Right lobe of liver (tissue), 6 donors: ENCODE data around the gene NUDC. TPM values are rescaled to one million over a fixed set of nuclear protein-coding genes. Genes with fewer than 3 reads are reported as not detected.

Source experiments
- ATAC-seq, 4 donors: fragments of 200-7000 bp; cut with Tn5 transposase; one replicate each; pipeline ENCODE4 v1.9.1; 2020; ENCODE audit warnings: mild to moderate bottlenecking in 4 of 4, moderate library complexity in 4 of 4
- DNase-seq, 3 donors: peaks; one replicate each; pipeline ENCODE4 v3.0.0-alpha.2; 2020
- H3K27ac ChIP-seq, 3 donors: fragments of 200-600 bp; one replicate each; pipeline ENCODE4 v1.8.0; 2022
- H3K27me3 ChIP-seq, 2 donors: fragments of 200-600 bp; one replicate each; pipeline ENCODE4 v1.8.0; 2022
- H3K36me3 ChIP-seq, 4 donors: fragments of 200-600 bp; sonication (generic) in 1 of 4; one replicate each; pipeline versions ENCODE4 v1.5.1 to v1.8.0; 2017 to 2022; ENCODE audit warnings: control low read depth in 1 of 4
- H3K4me1 ChIP-seq, 4 donors: fragments of 200-600 bp; sonication (generic) in 1 of 4; one replicate each; pipeline versions ENCODE4 v1.5.1 to v1.8.0; 2017 to 2022; ENCODE audit warnings: control low read depth in 1 of 4
- H3K4me3 ChIP-seq, 3 donors: fragments of 200-600 bp; one replicate each; pipeline ENCODE4 v1.8.0; 2022
- H3K9me3 ChIP-seq, 4 donors: fragments of 200-600 bp; sonication (generic) in 1 of 4; one replicate each; pipeline versions ENCODE4 v1.5.1 to v1.8.0; 2017 to 2022; ENCODE audit warnings: control low read depth in 1 of 4
- POLR2A ChIP-seq: fragments of 450-650 bp; IDR thresholded peaks from one replicate; pipeline ENCODE4 v1.6.1; 2017; ENCODE audit warnings: antibody characterized with exemption, mild to moderate bottlenecking
- WGBS: methylation state at CpG from one replicate; pipeline ENCODE4 v1.1.6; 2018; ENCODE audit warnings: low coverage, low lambda C conversion rate; ENCODE audit not compliant: insufficient coverage; ENCODE audit errors: missing lambda C conversion rate; 5-methylcytosine and 5-hydroxymethylcytosine counted together
- intact Hi-C, 2 donors: fragments of 100-400 bp; cut with DNase I; formaldehyde crosslinking; loops; one replicate each; pipeline versions ENCODE4 v1.11.2 to v1.14.1; 2022
- total RNA-seq, 6 experiments: library from RNA; depleted of rRNA in 2 of 6; stranded (reverse); fragments of >200 nt in 2 of 6; fragmentation: NEBNext Ultra II Directional in 3 of 6; extraction: Animal tissue kit (Norgen Biotek cat#: 25700) in 3 of 6; gene quantifications; one replicate each; pipeline versions ENCODE4 v1.1.0 to v1.2.4, GENCODE V29; 2016 to 2023
- TF ChIP-seq, protein P1 (sequence below), 4 donors: fragments of 200-600 bp in 3 of 4; fragments of 450-650 bp in 1 of 4; IDR thresholded peaks; one replicate each; pipeline versions ENCODE4 v1.5.1 to v1.8.0; 2016 to 2022; ENCODE audit warnings: antibody characterized with exemption in 4 of 4, mild to moderate bottlenecking in 2 of 4
- donor health status: DM: no; HTN: yes; CAD: no.
- donor health status: DM: no; HTN: no; CAD: no.
- donor health status: DM: no; HTN: no; CAD: no.
- donor health status: DM: no; HTN: yes; CAD: no.
- donor health status: DM: no; HTN: yes; CAD: no.

NUDC gene
- total RNA-seq, 6 experiments from 2014 or later: 40.9 to 60.8 (median 48.4) TPM

GRCh38 chr1:26911399-26912146, 10.0 kb upstream of the NUDC start:
- peak; percentile 21 for TF ChIP-seq POLR2A
- TF ChIP-seq, protein P1, sequence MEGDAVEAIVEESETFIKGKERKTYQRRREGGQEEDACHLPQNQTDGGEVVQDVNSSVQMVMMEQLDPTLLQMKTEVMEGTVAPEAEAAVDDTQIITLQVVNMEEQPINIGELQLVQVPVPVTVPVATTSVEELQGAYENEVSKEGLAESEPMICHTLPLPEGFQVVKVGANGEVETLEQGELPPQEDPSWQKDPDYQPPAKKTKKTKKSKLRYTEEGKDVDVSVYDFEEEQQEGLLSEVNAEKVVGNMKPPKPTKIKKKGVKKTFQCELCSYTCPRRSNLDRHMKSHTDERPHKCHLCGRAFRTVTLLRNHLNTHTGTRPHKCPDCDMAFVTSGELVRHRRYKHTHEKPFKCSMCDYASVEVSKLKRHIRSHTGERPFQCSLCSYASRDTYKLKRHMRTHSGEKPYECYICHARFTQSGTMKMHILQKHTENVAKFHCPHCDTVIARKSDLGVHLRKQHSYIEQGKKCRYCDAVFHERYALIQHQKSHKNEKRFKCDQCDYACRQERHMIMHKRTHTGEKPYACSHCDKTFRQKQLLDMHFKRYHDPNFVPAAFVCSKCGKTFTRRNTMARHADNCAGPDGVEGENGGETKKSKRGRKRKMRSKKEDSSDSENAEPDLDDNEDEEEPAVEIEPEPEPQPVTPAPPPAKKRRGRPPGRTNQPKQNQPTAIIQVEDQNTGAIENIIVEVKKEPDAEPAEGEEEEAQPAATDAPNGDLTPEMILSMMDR (IDR thresholded peaks at IDR 0.05): no peak
- intact Hi-C loops: no loop called here
- no peaks in the 10 kb centered on the region for H3K27me3 ChIP-seq
- no peaks in the 10 kb centered on the region for H3K9me3 ChIP-seq
- peak overlapping the region; percentile 74 to 87 (median 80) for H3K4me3 ChIP-seq
- 26% methylated on average over 3 of the region's 8 CpGs for WGBS
- peak in 1 of 3 donors; percentile 43 for DNase-seq
- no peak for ATAC-seq
- H3K27ac ChIP-seq: peak overlapping the region; percentile 19 to 82 (median 22)
- peaks cover 0 to 42% (median 13%) of the 10 kb centered on the region in 4 donors for H3K4me1 ChIP-seq
- peaks cover 0 to 18% (median 8%) of the 10 kb centered on the region in 4 donors for H3K36me3 ChIP-seq

GRCh38 chr1:26912147-26912490, 9.4 kb upstream of the NUDC start:
- no peak for DNase-seq
- intact Hi-C loops: no loop called here
- H3K27ac ChIP-seq: peak overlapping the region in 2 of 3 donors; percentile 22 to 82
- no peaks in the 10 kb centered on the region for H3K27me3 ChIP-seq
- peaks cover 0 to 43% (median 13%) of the 10 kb centered on the region in 4 donors for H3K4me1 ChIP-seq
- H3K9me3 ChIP-seq: no peaks in the 10 kb centered on the region
- H3K36me3 ChIP-seq: peaks cover 0 to 18% (median 8%) of the 10 kb centered on the region in 4 donors
- TF ChIP-seq, protein P1 (IDR thresholded peaks at IDR 0.05): no peak
- no peak for TF ChIP-seq POLR2A
- ATAC-seq: no peak
- 23% methylated on average over 2 of the region's 2 CpGs for WGBS
- peak overlapping the region; percentile 74 to 87 (median 80) for H3K4me3 ChIP-seq

DNA sequence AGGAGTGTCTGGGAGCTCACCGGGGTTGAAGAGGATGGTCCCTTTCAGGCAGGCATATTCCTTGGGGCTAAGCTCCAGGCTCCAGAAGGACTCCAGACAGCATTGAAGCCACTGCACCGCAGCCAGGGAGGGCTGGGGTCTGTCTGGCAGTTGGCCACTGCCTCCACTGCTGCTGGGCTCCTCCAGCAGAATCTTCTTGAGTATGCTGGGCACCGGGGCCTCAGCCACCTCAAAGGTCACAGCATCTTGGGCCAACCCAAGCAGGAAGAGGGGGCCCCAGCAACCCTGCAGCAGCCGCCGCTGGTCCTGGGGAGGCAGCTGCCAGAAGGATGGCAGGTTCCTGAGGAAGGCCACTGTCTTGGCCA, 8.2 kb upstream of the NUDC start:
- Histone ChIP-seq H3K27ac (peak overlapping the region; percentile 75 to 82 (median 76)), H3K36me3 (peaks cover 0 to 18% (median 8%) of the 10 kb centered on the region in 4 donors), H3K4me1 (peaks cover 0 to 43% (median 13%) of the 10 kb centered on the region in 4 donors), H3K9me3 (no peaks in the 10 kb centered on the region), H3K27me3 (no peaks in the 10 kb centered on the region), H3K4me3 (peak overlapping the region; percentile 74 to 87 (median 80))
- intact Hi-C loops: no loop called here
- no peak for ATAC-seq
- TF ChIP-seq POLR2A: no peak
- TF ChIP-seq, protein P1 (IDR thresholded peaks at IDR 0.05): no peak
- no peak for DNase-seq
- WGBS: 27% methylated on average over 3 of the region's 5 CpGs

GRCh38 chr1:26913754-26914619, 7.6 kb upstream of the NUDC start, which contains the start of gene NR0B2:
NR0B2 (minus strand) TSS chr1:26913975; CDS start chr1:26913940, 35 bp downstream.
- peak within 1 kb of the TSS; percentile 74 to 87 (median 80) for H3K4me3 ChIP-seq
- no peaks in the 10 kb centered on the region for H3K27me3 ChIP-seq
- DNase-seq (peak; percentile 91 to 97 (median 97)), ATAC-seq (peak; percentile 71 to 88 (median 78))
- H3K9me3 ChIP-seq: no peaks in the 10 kb centered on the region
- intact Hi-C loops: no loop called here
- TF ChIP-seq, protein P1 (IDR thresholded peaks at IDR 0.05): no peak
- peak; percentile 98 for TF ChIP-seq POLR2A
- H3K27ac ChIP-seq: peak within 1 kb of the TSS; percentile 75 to 82 (median 76)
- WGBS: 25% methylated on average over 11 of the region's 16 CpGs
- peaks cover 0 to 43% (median 13%) of the 10 kb centered on the region in 4 donors for H3K4me1 ChIP-seq
- H3K36me3 ChIP-seq: peaks cover 0 to 18% (median 8%) of the 10 kb centered on the region in 4 donors
